Endodermal cell (in vitro differentiated cells): ENCODE data around the gene SRPRB. TPM values are rescaled to one million over a fixed set of nuclear protein-coding genes. Genes with fewer than 3 reads are reported as not detected.

Experiments
- DNase-seq: peaks from one replicate; pipeline ENCODE4 v3.0.0-alpha.2; 2017
- H3K27ac ChIP-seq: 2 replicates; pipeline ENCODE4 v1.5.1; 2013; ENCODE audit warnings: mild to moderate bottlenecking, low read depth, low read length, moderate library complexity
- H3K27me3 ChIP-seq: 2 replicates; pipeline ENCODE4 v1.6.1; 2013; ENCODE audit warnings: mild to moderate bottlenecking, low read length, moderate library complexity; ENCODE audit not compliant: insufficient read depth, control insufficient read depth, poor library complexity, severe bottlenecking
- H3K36me3 ChIP-seq: 2 replicates; pipeline ENCODE4 v1.7.0; 2013; ENCODE audit warnings: mild to moderate bottlenecking, low read length, moderate library complexity; ENCODE audit not compliant: control insufficient read depth, insufficient read depth
- H3K4me1 ChIP-seq: one replicate; pipeline ENCODE4 v1.7.0; 2013; ENCODE audit warnings: low read length; ENCODE audit not compliant: control insufficient read depth, insufficient read depth
- H3K4me3 ChIP-seq: 2 replicates; pipeline ENCODE4 v1.5.1; 2013; ENCODE audit warnings: mild to moderate bottlenecking, low read length, moderate library complexity
- H3K9ac ChIP-seq: 2 replicates; pipeline ENCODE4 v1.6.1; 2013; ENCODE audit warnings: mild to moderate bottlenecking, low read length, moderate library complexity; ENCODE audit not compliant: poor library complexity, severe bottlenecking; ENCODE audit errors: extremely low read depth
- H3K9me3 ChIP-seq: 2 replicates; pipeline ENCODE4 v1.6.1; 2013; ENCODE audit warnings: mild to moderate bottlenecking, low read length, moderate library complexity; ENCODE audit not compliant: control insufficient read depth
- H3K27ac Mint-ChIP-seq: 2 replicates; pipeline ENCODE4 v1.8.0; 2020; ENCODE audit warnings: mixed read lengths
- H3K27me3 Mint-ChIP-seq: 2 replicates; pipeline ENCODE4 v1.8.0; 2021; ENCODE audit warnings: mild to moderate bottlenecking, mixed read lengths; ENCODE audit not compliant: insufficient read depth
- H3K36me3 Mint-ChIP-seq: 2 replicates; pipeline ENCODE4 v1.8.0; 2020; ENCODE audit warnings: low read depth, mixed read lengths
- H3K4me1 Mint-ChIP-seq: 2 replicates; pipeline ENCODE4 v1.8.0; 2020; ENCODE audit warnings: mixed read lengths
- H3K4me3 Mint-ChIP-seq: 2 replicates; pipeline ENCODE4 v1.8.0; 2020; ENCODE audit warnings: mild to moderate bottlenecking, moderate library complexity, mixed read lengths
- H3K9me3 Mint-ChIP-seq: 2 replicates; pipeline ENCODE4 v1.8.0; 2020; ENCODE audit warnings: mild to moderate bottlenecking, mixed read lengths
- CTCF ChIP-seq: fragments of 200-600 bp; sonication (generic); conservative IDR thresholded peaks from 2 replicates; pipeline ENCODE4 v1.5.0; 2021; ENCODE audit warnings: antibody characterized with exemption, mild to moderate bottlenecking
- WGBS, 2 experiments: methylation state at CpG; one replicate each; pipeline versions ENCODE4 v1.1.5 to v1.1.7; 2013; ENCODE audit warnings: missing lambda C conversion rate in 2 of 2, mixed read lengths in 1 of 2; ENCODE audit not compliant: insufficient coverage in 1 of 2, insufficient read length in 1 of 2; 5-methylcytosine and 5-hydroxymethylcytosine counted together
- total RNA-seq, 2 donors: library from RNA; stranded (reverse); fragmentation: NEBNext Ultra II Directional in 1 of 2; extraction: Animal tissue kit (Norgen Biotek cat#: 25700) in 1 of 2; gene quantifications; 2 replicates in 1 of 2; 3 replicates in 1 of 2; pipeline ENCODE4 v1.2.1, GENCODE V29; 2021

SRPRB gene
- total RNA-seq, 2 donors from 2014 or later, result 26.1 to 33.6 TPM

GRCh38 chr3:133799794-133800585, 5.6 kb upstream of the SRPRB start:
- no peaks in the 10 kb centered on the region for H3K4me1 Mint-ChIP-seq
- no peak for TF ChIP-seq CTCF
- peaks cover 3% of the 10 kb centered on the region for H3K36me3 Mint-ChIP-seq
- Histone ChIP-seq H3K9me3 (peaks cover 8% of the 10 kb centered on the region), H3K9ac (no peak overlapping the region), H3K36me3 (no peaks in the 10 kb centered on the region), H3K27ac (no peak overlapping the region), H3K4me1 (no peaks in the 10 kb centered on the region), H3K27me3 (peaks cover 35% of the 10 kb centered on the region), H3K4me3 (no peak overlapping the region)
- peaks cover 25% of the 10 kb centered on the region for H3K27me3 Mint-ChIP-seq
- DNase-seq, result no peak
- no peak overlapping the region for H3K4me3 Mint-ChIP-seq
- H3K27ac Mint-ChIP-seq, result no peak overlapping the region
- 83 to 86% methylated on average over 7 of the region's 7 CpGs for WGBS, 2 experiments
- H3K9me3 Mint-ChIP-seq, result peaks cover 13% of the 10 kb centered on the region

GRCh38 chr3:133803469-133803868, 2.1 kb upstream of the SRPRB start:
- Mint-ChIP-seq H3K4me3 (no peak overlapping the region), H3K9me3 (no peaks in the 10 kb centered on the region), H3K4me1 (peaks cover 8% of the 10 kb centered on the region), H3K27me3 (peaks cover 25% of the 10 kb centered on the region), H3K36me3 (peaks cover 11% of the 10 kb centered on the region), H3K27ac (no peak overlapping the region)
- Histone ChIP-seq H3K4me3 (no peak overlapping the region), H3K36me3 (peaks cover 11% of the 10 kb centered on the region), H3K4me1 (no peaks in the 10 kb centered on the region), H3K9ac (no peak overlapping the region), H3K9me3 (no peaks in the 10 kb centered on the region), H3K27ac (no peak overlapping the region), H3K27me3 (peaks cover 35% of the 10 kb centered on the region)
- TF ChIP-seq CTCF, result no peak
- 89 to 96% methylated on average over 3 to 5 of the region's 5 CpGs for WGBS, 2 experiments
- DNase-seq, result no peak

GRCh38 chr3:133804896-133805295, 719 bp upstream of the SRPRB start:
- H3K9me3 ChIP-seq, result no peaks in the 10 kb centered on the region
- no peak overlapping the region for H3K27ac Mint-ChIP-seq
- peaks cover 8% of the 10 kb centered on the region for H3K4me1 Mint-ChIP-seq
- H3K27me3 ChIP-seq, result peaks cover 29% of the 10 kb centered on the region
- WGBS, 2 experiments, result 91 to 100% methylated on average over 2 to 4 of the region's 4 CpGs
- no peaks in the 10 kb centered on the region for H3K9me3 Mint-ChIP-seq
- no peak overlapping the region for H3K9ac ChIP-seq
- H3K36me3 ChIP-seq, result peaks cover 21% of the 10 kb centered on the region
- peaks cover 21% of the 10 kb centered on the region for H3K27me3 Mint-ChIP-seq
- H3K27ac ChIP-seq, result no peak overlapping the region
- H3K4me3 Mint-ChIP-seq, result peak overlapping the region; percentile 90
- TF ChIP-seq CTCF, result no peak
- H3K36me3 Mint-ChIP-seq, result peaks cover 17% of the 10 kb centered on the region
- no peak for DNase-seq
- H3K4me1 ChIP-seq, result no peaks in the 10 kb centered on the region
- H3K4me3 ChIP-seq, result peak overlapping the region; percentile 85
